WTC11 (cell line): ENCODE measurements around the gene ERG28.

Experiments
- CREM ChIP-seq: sonication (generic); formaldehyde crosslinking; IDR thresholded peaks from 2 replicates; pipeline ENCODE4 v1.8.1; 2022; ENCODE audit warnings: mild to moderate bottlenecking, missing genetic modification reagents, moderate library complexity
- CTCF ChIP-seq: fragments of 200-600 bp; IDR thresholded peaks from 2 replicates; pipeline ENCODE4 v1.8.0; 2022; ENCODE audit warnings: antibody characterized with exemption
- ESRRA ChIP-seq: sonication (generic); formaldehyde crosslinking; IDR thresholded peaks from 2 replicates; pipeline ENCODE4 v1.8.1; 2022; ENCODE audit warnings: mild to moderate bottlenecking, missing genetic modification reagents, borderline replicate concordance
- NFYB ChIP-seq: sonication (generic); formaldehyde crosslinking; conservative IDR thresholded peaks from 2 replicates; pipeline ENCODE4 v1.8.0; 2022; ENCODE audit warnings: low read depth, missing genetic modification reagents
- SMAD3 ChIP-seq: sonication (generic); formaldehyde crosslinking; IDR thresholded peaks from 2 replicates; pipeline ENCODE4 v1.8.0; 2022; ENCODE audit warnings: missing genetic modification reagents, mild to moderate bottlenecking, borderline replicate concordance
- STAT6 ChIP-seq: sonication (generic); formaldehyde crosslinking; conservative IDR thresholded peaks from 2 replicates; pipeline ENCODE4 v1.8.1; 2023; ENCODE audit warnings: mild to moderate bottlenecking, low read depth, missing genetic modification reagents, moderate library complexity
- ZNF317 ChIP-seq: sonication (generic); formaldehyde crosslinking; IDR thresholded peaks from 2 replicates; pipeline ENCODE4 v1.8.1; 2023; ENCODE audit warnings: low read depth, mild to moderate bottlenecking, moderate library complexity, missing genetic modification reagents, borderline replicate concordance

- no peak for TF ChIP-seq STAT6 (CRISPR knock-in tag)
- no peak for TF ChIP-seq CTCF
- TF ChIP-seq SMAD3 = no peak
- TF ChIP-seq CREM (CRISPR knock-in tag) = no peak
- no peak for TF ChIP-seq ZNF317 (CRISPR knock-in tag)
- TF ChIP-seq ESRRA (CRISPR knock-in tag) = no peak
- TF ChIP-seq NFYB (CRISPR knock-in tag) = no peak
Measured at GRCh38 chr14:75631453-75631831, 29.2 kb downstream of the ERG28 start.
